HUES6 (cell line): ENCODE results near the gene DYRK2.

Source experiments
- H3K27ac ChIP-seq: 2 replicates; pipeline ENCODE4 v1.7.0; 2013; ENCODE audit warnings: low read depth, mild to moderate bottlenecking, low read length, inconsistent platforms
- H3K27me3 ChIP-seq: 2 replicates; pipeline ENCODE4 v1.6.1; 2013; ENCODE audit warnings: low read length; ENCODE audit not compliant: control insufficient read depth, insufficient read depth
- H3K36me3 ChIP-seq: 2 replicates; pipeline ENCODE4 v1.6.1; 2013; ENCODE audit warnings: low read length; ENCODE audit not compliant: control insufficient read depth, insufficient read depth
- H3K4me1 ChIP-seq: 2 replicates; pipeline ENCODE4 v1.6.1; 2013; ENCODE audit warnings: low read length; ENCODE audit not compliant: control insufficient read depth, insufficient read depth
- H3K4me3 ChIP-seq: 2 replicates; pipeline ENCODE4 v1.5.1; 2013; ENCODE audit warnings: low read depth, low read length
- H3K9ac ChIP-seq: one replicate; pipeline ENCODE4 v1.6.1; 2013; ENCODE audit warnings: mild to moderate bottlenecking, low read length
- H3K9me3 ChIP-seq: 2 replicates; pipeline ENCODE4 v1.6.1; 2013; ENCODE audit warnings: low read depth, low read length; ENCODE audit not compliant: control insufficient read depth, insufficient read depth

Gene DYRK2

GRCh38 chr12:67645601-67646000 is 2.9 kb upstream of the DYRK2 start:
- Histone ChIP-seq H3K27ac (no peak overlapping the region), H3K27me3 (no peaks in the 10 kb centered on the region), H3K9me3 (no peaks in the 10 kb centered on the region), H3K9ac (no peak overlapping the region), H3K36me3 (no peaks in the 10 kb centered on the region), H3K4me3 (no peak overlapping the region), H3K4me1 (peaks cover 16% of the 10 kb centered on the region)

GRCh38 chr12:67646775-67647174 is 1.8 kb upstream of the DYRK2 start:
- peaks cover 5% of the 10 kb centered on the region; the same call in 1 of the 2 replicates for H3K36me3 ChIP-seq
- no peaks in the 10 kb centered on the region for H3K27me3 ChIP-seq

DNA sequence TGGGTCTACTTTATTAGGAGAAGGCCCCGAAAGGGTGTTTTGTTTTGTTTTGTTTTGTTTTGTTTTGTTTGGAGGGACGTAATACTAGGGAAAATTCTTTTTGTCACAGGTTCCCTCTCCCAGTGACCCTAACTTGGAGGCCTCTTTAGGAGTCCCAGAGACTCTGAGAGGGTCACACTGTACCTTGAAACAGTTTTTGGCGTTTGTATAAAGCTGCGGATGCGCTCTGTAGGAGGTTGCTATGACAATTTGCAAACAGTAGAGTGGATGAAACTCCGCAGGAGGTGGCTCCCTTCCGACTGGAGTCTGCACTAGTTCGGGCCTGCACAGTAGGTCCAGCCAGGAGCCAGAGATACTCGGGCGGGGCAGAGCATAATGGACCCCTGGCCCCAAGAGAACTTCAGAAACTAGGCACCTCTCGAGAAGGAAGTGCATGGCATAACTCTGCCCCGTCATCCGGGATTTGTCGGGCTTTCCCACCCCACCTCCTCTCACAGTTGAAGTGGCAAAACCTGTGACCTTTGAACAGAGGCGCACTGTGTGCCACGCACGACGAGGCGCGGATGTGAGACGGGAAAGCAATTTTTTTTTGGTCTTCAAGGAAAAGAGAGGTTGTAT is 1.3 kb upstream of the DYRK2 start:
- H3K9me3 ChIP-seq: no peaks in the 10 kb centered on the region
- peak overlapping the region; percentile 78 for H3K4me3 ChIP-seq
- peaks cover 22% of the 10 kb centered on the region for H3K4me1 ChIP-seq
- H3K9ac ChIP-seq: peak overlapping the region; percentile 73
- no peaks in the 10 kb centered on the region for H3K27me3 ChIP-seq
- peaks cover 5% of the 10 kb centered on the region; the same call in 1 of the 2 replicates for H3K36me3 ChIP-seq
- no peak overlapping the region for H3K27ac ChIP-seq

More at GRCh38 chr12:67646775-67647174, 1.8 kb upstream of the DYRK2 start:
- H3K9ac ChIP-seq: no peak overlapping the region
- no peak overlapping the region for H3K27ac ChIP-seq
- H3K4me3 ChIP-seq: no peak overlapping the region
- H3K9me3 ChIP-seq: no peaks in the 10 kb centered on the region
- peaks cover 22% of the 10 kb centered on the region for H3K4me1 ChIP-seq

DNA sequence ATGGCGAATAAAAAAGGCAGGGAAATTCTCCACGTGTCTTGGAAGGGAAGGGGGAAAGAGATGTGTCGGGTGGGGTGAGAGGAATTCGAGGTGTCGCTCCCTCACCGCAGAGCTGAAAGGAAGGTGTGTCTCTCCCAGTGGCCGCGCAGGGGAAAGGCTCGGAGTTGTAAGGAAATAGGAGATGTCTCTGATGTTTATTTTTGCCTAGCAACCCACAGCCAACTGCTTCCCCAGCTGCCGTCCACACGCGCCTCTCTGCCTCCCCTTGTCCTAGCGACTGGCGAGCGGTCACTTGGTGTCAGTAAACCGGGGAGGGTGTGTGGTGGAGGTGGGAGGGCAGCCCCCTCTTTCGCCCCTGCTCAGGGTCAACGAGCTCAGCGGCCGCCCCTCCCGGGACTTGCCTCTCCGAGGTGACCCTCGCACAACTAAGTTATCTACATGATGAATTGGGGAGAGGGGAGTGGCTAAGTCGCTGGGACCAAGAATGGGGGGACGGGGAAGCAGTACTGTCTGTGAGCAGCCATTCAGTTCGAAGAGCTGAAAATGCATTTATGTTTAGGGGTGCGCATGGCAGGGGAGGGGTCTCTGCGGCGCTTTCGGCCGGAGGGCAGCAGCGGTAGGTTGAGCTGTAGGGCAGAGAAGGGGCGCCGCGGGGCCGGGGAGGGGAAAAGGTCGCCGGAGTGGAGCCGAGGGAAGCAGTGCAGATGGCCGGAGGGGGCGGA is 585 bp upstream of the DYRK2 start:
- H3K27me3 ChIP-seq: no peaks in the 10 kb centered on the region
- H3K27ac ChIP-seq: 0 out of 2 replicates have a peak overlapping the region, but pooled peaks have one; percentile 46
- H3K9me3 ChIP-seq: no peaks in the 10 kb centered on the region
- H3K4me3 ChIP-seq: peak overlapping the region; percentile 78
- peaks cover 22% of the 10 kb centered on the region for H3K4me1 ChIP-seq
- H3K36me3 ChIP-seq: peaks cover 7% of the 10 kb centered on the region; the same call in 1 of the 2 replicates
- H3K9ac ChIP-seq: peak overlapping the region; percentile 73

DNA sequence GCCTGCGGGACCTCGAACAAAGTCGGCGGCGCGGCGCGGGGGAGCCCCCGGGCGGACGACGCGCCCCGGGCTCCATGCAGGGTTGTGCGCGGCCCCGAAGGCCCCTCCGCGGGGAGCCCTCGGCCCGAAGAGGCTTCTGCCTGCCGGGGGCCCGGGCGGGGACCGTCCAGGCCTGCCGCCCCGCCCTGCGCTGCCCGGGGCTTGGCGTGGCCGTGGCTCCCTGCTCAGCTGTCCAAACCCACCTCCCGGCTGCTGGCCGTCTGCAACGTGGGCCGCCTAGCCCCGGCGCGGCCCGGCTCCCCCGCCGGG is 670 bp downstream of the DYRK2 start:
- peak overlapping the region; percentile 92 for H3K4me3 ChIP-seq
- peak overlapping the region; percentile 95 for H3K9ac ChIP-seq
- peak overlapping the region; percentile 83; the same call in 1 of the 2 replicates for H3K27ac ChIP-seq
- peaks cover 19% of the 10 kb centered on the region for H3K36me3 ChIP-seq
- peaks cover 22% of the 10 kb centered on the region for H3K4me1 ChIP-seq
- H3K27me3 ChIP-seq: no peaks in the 10 kb centered on the region
- H3K9me3 ChIP-seq: no peaks in the 10 kb centered on the region

DNA sequence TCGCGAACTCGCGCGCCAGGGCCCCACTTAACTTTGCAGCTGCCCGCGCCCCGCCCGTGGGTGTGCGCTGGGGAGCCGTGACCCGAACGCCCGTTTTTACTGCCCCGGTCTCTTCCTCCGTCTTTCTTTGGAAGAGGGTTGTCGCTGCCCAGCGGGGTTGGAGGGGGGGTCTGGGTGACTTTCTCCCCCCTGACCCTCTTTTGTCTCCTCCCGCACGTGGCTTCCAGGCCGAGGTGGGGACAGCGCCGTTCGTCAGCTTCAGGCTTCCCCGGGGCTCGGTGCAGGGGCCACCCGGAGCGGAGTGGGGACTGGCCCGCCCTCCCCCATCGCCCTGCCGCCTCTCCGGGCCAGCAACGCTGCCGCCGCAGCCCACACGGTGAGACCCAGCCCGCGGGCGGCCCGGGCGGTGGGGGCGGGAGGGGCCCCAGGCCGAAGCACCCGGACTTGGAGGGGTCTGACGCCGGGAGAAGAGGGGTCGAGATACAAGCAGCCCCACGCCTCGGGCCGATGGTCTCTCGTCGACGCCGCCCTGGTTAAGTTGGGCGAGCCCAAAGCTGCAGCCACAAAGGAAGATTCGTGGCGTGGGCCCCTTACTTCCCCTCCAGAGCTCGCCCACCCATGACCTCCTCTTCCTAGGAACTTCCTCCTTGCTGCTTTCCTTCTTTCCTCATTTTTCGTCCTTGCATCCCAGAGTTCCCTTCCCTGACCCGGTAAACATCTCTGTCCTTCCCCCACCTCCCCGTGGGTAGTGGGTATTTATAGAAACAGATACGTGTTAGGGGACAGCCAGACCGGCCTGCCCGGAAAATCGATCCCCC is 1.2 kb downstream of the DYRK2 start:
- H3K9ac ChIP-seq: peak overlapping the region; percentile 95
- H3K9me3 ChIP-seq: no peaks in the 10 kb centered on the region
- peak overlapping the region; percentile 92 for H3K4me3 ChIP-seq
- H3K4me1 ChIP-seq: peaks cover 22% of the 10 kb centered on the region
- no peaks in the 10 kb centered on the region for H3K27me3 ChIP-seq
- peak overlapping the region; percentile 83; the same call in 1 of the 2 replicates for H3K27ac ChIP-seq
- peaks cover 25% of the 10 kb centered on the region for H3K36me3 ChIP-seq

DNA sequence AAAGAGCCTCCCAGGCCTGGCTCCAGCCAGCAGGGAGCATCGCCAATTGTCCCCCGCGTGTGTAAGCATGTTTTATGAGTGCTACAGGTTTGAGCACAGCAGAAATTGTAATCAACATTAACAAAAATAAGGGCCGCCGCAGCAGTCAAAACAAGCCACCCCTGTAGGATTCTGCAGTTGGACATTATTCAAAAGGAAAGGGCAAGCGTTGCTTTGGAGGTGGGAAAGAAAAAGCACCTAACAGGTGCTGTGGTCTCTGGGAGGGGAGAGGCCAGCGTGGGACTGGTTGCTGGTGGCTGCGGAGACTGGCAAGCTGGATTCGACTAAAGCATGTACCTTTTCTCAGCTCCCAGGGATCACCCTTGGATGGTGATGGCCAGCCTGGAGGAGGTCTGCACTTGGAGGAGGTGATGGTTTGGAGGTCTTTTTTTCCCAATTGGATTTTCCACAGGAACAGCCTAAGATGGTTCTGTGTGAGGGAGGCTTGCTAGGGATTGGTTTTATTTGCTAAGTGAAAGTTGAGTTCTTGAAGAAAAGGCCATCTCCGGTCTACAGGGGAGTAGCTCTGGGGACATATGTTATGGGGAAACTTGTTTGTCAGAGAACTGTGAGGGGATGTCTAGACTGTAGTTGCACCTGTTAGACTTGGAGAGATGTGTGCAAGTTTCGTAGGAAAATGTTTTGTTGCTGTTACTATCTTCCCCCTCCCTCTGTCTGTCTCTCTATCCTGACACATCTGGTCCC is 2.0 kb downstream of the DYRK2 start:
- Histone ChIP-seq H3K4me3 (peak overlapping the region; percentile 92), H3K9me3 (no peaks in the 10 kb centered on the region), H3K9ac (peak overlapping the region; percentile 95), H3K4me1 (peaks cover 22% of the 10 kb centered on the region), H3K27ac (no peak overlapping the region), H3K27me3 (no peaks in the 10 kb centered on the region), H3K36me3 (peaks cover 27% of the 10 kb centered on the region)

DNA sequence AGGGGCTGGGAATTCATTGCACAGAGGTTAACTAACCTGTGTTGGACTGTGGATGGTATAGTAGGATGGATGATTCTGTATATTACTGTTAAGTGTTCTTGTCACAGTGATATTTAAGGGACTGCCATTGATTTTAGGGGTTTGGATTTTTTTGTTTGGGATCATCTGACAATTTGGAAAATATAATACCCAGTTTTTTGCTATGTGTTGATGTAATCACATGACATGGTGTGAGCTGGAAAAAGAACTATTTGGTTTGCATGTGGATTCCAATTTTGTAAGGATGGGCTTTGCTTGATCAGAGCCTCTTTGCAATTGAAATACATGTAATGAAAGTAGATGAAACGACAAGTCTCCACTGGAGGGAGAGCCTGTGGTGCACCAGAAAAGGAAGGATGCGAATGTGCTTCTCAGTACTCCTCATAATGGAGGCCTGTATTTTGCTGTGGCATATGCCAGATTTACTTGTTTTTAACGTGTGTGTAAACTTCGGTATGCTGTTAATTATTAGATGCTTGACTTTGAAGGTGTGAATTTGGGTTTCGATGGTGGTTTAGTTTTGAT is 2.7 kb downstream of the DYRK2 start:
- no peaks in the 10 kb centered on the region for H3K27me3 ChIP-seq
- H3K9me3 ChIP-seq: no peaks in the 10 kb centered on the region
- H3K4me3 ChIP-seq: peak overlapping the region; percentile 92
- H3K36me3 ChIP-seq: peaks cover 29% of the 10 kb centered on the region
- H3K4me1 ChIP-seq: peaks cover 22% of the 10 kb centered on the region
- peak overlapping the region; percentile 95 for H3K9ac ChIP-seq
- H3K27ac ChIP-seq: no peak overlapping the region

DNA sequence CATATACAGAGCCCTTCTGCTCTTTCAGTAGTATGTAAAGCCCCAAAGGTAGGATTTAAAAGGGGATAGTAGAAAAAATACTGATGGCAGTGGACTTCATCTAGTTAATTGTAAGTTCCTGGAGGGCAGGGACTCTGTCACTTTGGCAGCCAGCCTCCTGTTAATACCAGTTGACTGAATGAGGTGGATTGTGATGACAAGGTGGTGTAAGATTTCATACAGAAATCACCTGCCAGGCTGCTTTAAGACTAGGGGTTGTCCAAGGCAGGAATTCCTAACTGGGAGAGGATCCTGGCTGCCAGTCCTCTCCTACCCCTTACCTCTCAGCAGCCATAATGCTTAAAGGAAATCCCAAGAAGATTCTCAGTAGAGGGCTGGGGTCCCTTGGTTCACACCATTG is 7.3 kb downstream of the DYRK2 start:
- Histone ChIP-seq H3K4me3 (no peak overlapping the region), H3K9me3 (no peaks in the 10 kb centered on the region), H3K27me3 (no peaks in the 10 kb centered on the region), H3K27ac (no peak overlapping the region), H3K9ac (no peak overlapping the region), H3K36me3 (peaks cover 68% of the 10 kb centered on the region), H3K4me1 (peaks cover 9% of the 10 kb centered on the region)

- Histone ChIP-seq H3K4me1 (peaks cover 8% of the 10 kb centered on the region), H3K9ac (no peak overlapping the region), H3K27me3 (no peaks in the 10 kb centered on the region), H3K4me3 (no peak overlapping the region), H3K27ac (no peak overlapping the region), H3K9me3 (no peaks in the 10 kb centered on the region), H3K36me3 (peaks cover 69% of the 10 kb centered on the region)
Observed at GRCh38 chr12:67656251-67656650, 7.7 kb downstream of the DYRK2 start.
